ENCODE data around the gene PARD3B.

The PARD3B gene

DNA sequence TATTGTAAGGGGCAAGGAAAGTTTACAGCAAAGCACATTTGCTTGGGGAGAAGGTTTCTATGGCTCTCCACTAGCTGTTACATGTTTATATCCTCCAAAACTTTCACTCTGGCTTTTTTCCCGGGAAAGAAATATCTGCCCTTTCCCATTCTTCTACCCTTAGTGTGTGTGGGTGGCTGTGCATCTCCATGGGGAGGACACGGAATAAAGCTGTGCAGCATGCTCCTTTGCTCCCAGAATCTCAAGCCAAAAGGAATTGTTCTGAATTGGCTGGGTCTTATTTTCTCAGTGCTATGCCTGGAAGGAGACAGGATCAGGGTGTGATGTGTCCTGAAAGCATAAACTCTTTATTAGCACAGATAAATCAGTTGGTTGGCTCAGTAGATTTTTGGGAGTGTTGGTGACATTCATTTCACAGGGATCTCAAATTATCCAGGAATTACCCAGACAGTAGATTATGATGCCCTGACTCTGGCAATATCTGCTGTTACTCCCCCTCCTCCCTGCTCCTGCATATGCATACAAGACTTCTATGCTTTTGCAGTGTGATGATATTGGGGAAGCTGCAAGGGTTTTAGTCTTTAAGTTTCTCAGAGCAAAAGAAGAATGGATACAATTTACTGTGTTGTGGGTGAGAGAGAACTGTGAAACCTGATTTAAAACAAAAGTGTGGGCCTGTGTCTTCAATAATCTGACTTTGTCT is 63.1 kb downstream of the PARD3B start:
- DNase-seq: no peak

DNA sequence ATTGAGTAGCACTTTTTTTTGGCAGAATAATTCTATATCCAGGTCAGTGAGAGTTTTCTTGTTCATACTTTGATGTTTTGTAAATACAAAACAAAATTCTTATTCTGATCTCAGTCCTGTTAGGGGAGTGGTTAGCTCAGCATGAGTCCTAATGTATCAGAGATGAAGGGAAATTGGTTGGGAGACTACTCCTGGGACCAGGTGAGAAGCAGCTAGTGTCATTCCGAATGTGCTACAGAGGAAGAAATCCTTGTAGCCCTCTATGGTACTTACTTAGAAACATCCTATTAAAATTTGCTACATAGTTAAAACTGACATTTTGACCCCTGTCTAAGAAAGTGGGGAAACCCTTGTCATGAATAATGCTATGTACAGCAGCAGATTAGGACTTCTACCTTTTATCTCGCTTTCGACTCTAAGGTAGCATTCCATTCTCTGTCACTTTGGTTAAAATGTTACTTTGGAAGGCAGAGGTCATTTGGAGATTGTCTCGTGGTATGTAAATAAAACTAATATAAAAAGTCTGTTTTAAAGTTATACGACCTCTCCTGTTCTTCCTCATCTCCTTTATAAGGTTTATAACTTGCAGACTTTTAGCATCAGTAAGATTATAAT is 65.8 kb downstream of the PARD3B start:
- no peak for DNase-seq

DNA sequence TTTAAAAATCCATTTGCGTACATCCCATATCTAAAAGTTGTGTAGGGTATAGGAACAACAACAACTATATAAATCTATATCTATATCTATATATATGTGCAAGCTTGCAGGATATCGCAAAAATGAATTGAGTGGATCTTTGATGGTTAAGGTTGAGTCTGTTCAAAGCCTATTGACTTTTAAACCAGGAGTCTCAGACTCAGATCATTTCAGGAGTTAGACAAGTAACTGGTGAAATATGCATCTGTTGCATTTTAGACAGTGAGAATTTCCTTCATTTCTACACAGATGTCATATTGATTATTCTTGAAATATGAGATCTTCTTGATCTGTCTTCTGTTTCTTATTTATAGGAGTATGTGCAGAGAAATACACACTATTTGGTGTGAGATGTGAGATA is 66.5 kb downstream of the PARD3B start:
- DNase-seq: no peak

DNA sequence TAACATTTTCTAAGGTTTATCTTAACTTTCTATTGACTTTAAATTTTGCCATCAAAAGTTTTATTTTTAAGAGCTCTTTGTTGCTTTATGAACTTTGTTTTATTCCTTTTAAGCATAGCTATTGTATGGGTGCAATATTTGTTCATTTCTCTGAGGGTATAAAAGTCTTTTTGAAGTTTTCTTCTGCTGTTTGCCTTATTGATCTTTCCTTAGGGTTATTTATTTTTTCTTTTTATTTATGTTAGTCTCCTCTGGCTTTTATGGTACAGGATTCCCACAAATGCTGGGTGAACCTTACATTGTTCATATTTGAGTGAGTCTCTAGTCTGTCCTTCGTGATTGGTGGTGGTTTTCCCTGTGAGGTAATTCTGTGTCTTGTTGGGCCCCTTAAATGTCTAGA is 68.4 kb downstream of the PARD3B start:
- DNase-seq: no peak

DNA sequence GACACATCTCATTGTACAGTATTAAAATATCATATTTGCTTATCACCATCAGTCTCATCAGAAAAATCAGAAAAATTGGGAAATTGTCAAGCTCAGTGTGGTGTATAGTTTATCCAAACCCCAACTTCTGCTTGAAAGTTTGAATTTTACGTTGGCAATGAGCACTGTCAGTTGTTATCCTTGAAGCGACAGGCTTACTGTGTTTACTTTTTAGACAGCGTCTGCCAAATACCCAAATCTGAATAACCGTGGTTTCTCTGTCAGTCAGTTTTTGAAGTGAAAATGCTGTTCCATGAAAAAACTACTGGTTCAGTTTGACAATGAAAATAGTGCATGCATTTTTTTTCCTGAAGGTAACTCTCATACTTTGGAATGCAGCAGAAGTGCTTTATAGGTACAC is 70.2 kb downstream of the PARD3B start:
- DNase-seq: no peak

DNA sequence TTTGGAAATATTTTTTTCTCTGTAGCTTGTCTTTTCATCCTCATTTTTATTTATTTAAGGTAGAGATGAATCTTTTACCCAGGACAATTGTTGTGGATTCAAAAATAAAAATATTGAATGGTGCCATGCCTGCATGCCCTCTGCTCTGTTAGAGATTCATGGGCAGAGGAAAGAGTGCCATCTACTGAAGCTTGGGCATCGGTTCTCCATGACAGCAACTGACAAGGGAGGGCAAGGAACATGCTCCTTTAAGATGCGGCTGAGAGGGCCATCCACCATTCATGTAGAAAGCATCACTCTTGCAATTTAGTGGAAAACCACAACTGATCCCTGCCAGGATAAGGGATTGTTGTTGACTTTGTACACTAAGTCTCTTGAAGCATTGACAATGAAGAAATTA is 79.9 kb downstream of the PARD3B start:
- DNase-seq: no peak

DNA sequence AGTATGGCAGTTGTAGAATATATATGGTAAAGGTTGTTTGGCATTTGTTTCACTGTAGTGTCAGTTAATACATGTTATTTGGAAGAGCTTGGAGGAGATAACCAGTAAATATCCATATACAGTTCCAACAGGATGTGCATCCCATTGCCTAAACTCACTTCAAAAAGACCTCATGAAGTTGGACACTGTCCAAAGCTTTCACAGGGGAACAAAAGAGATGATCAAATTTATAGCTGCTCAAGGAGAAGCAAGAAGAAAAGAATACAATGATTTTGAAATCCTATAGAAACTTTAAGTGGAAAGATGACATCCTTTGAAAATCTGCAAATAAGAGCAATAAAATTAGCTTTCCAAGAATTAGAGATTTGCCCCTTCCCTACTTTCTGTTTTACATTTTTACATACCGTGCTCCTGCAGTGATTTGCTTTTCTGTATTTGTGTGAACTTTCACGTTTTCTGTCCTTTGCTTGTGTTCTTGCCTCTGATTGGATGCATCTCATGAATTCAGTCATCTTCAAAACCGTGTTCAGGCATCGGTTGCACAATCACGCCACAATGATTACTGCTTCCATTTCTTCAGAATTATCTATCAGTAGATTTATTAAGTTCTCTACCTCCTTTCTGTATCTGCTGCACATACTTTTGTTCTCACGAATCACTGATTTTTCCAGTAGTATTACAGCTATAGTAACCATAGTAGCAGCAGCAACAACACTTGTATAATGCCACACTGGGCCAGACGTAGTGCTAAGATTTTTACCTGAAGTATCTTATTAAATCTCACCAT is 83.8 kb downstream of the PARD3B start:
- no peak for DNase-seq

DNA sequence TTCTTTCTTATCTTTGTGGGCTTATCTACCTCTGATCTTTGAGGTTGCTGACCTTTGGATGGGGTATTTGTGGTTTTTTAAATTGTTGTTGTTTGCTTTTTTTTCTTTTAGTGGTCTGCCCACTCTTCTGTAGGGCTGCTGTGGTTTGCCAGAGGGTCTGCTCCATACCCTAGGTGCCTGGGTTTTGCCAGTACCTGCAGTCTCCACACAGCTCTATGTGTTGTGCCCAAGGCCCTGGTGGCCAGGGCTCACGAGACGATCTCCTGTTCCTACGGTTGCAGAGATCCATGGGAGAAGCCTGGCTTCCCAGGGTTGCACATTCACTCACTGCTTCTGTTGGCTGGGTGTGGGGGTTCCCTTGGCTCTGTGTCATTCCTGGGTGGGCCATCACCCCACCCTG is 87.1 kb downstream of the PARD3B start:
- DNase-seq: no peak

DNA sequence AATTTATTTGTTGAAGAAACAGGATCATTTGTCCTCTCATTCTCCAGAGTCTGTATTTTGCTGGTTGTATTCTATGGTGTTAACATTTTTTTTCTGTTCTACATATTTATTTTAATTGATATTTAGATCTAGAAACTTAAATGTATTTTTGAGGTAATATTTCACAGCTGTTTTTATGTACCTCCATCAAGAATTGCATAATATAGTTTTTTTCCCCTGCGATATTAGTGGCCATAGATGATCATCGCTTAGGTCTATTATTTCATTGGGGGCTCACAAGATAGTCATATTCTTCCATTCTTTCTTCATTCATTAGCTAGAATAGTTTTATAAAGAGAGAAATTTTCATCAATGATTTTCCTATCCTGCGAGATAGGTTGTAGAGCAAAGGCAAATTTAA is 89.3 kb downstream of the PARD3B start:
- DNase-seq: no peak

DNA sequence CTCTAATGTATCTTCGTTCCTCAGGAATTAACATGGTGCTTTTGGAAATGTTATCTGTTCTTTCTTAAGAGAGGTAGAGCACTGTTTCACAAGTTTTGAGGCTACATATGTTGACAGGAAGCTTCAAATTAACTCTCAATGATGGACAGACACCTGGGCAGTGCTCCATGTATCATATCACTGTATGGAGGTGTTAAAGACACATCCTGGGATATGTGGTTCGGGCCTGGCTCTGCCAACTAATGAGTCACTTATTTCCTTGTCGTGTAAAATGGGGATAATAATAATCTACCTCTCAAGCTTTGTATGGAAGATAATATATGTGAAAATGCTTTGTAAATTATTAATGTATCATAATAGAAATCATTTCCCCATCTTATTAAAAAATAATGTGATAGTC is 90.2 kb downstream of the PARD3B start:
- no peak for DNase-seq

DNA sequence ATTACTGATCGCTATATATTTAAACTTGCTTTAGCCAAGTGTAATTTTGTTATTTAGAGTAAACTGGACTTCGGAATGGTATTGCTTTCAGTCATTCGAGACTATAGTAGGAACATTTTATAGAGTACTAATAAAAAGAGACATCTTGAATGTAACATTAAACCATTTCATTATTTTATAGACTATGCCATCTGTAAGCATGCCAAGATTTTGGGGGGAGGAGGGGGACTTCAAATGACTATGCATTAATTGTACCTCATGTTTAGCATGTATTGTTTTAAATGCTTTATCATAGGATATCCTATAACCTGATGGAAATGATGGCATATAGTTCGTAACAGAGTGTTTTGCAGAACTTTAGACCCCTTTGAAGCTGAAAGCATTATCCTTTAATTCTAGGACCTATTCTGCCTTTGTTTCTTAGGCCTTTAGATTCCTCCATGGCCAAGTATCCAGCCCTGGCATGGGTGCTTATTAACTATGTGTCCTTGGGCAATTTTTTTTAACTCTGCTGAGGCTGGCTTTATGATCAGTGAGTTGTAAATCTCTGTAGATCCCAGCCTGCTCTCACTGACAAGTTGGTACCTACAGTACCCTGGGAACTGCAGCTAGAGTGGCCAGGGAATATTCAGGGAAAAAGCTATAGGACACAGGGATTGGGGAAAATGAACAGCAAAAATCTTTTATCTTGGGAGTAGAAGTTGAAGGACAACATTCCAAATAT is 93.4 kb downstream of the PARD3B start:
- DNase-seq: no peak

DNA sequence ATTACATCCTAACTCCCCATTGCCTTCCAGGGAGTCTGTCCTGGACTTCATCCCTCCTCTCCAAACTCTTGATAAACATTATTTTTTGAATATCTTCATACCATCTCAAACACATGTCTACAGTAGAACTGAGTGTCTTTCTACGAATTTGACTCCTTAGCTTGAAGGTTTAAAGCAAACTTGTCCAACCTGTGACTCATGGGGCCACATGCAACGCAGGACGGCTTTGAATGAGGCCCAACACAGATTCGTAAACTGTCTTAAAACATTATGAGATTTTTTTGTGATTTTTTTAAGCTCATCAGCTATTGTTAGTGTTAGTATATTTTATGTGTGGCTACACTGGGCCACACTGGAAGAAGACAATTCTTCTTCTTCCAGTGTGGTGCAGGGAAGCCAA is 98.1 kb downstream of the PARD3B start:
- no peak for DNase-seq

DNA sequence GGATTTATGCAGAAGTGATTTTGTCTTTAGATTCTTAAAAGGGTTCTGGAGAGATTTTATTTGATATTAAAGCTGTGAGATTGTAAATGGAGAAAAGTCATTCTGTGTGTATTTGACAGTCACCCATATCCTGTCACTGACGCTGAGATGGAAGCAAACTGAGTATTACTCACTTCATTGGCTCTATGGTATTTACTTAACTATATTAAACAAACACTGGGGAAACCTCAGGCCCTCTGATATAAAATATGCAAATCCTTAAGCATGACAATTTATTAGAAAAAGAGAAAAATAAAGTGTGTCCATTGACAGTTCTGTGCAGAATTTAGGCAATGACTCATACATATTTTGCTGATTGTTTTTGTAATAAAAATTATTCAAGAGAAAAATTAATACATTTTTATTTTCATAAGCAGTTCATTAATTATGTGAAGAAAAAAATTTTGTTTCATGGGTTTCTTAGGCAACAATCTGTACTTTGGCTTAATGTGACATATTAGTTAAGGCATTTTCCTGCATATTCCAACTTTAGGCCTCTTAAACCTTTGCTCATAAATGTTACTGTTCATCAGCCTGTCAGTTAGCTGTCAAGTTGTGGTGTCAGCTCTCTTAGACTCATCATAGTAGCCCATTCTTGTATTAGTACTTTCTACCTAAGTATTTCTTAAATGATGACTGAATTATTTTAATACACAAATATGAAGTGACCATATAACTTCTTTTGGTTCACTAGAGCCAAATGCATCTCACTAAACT is 99.9 kb downstream of the PARD3B start:
- no peak for DNase-seq

DNA sequence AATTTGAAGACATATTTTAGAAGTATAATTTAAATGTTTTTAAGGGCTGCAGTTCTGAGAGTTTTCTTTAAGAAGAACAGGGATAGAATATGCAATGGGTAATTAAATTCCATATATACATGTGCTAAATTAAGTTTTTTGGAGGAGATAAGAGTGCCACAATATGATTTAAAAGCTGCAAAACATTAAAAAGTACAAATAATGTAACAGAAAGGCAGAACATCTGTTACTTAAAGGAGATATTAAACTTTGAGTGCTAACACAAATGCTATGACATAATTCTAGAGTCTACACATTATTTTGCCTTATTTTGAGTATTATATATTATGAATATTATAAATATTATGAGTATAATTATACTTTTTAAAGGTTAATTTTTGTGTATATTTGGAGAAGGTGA is 102.4 kb downstream of the PARD3B start:
- DNase-seq: no peak

DNA sequence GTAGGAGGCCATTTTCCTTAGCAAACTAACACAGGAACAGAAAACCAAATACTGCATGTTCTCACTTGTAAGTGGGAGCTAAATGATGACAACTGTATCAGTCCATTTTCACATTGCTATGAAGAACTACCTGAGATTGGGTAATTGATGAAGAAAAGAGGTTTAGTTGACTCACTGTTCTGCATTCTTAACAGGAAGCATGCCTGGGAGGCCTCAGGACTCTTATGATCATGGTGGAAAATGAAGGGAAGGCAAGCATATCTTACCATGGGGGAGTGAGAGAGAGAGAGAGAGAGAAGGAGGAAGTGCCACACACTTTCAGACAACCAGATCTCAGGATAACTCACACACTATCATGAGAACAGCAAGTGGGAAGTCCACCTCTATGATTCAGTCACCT is 105.3 kb downstream of the PARD3B start:
- DNase-seq: no peak

DNA sequence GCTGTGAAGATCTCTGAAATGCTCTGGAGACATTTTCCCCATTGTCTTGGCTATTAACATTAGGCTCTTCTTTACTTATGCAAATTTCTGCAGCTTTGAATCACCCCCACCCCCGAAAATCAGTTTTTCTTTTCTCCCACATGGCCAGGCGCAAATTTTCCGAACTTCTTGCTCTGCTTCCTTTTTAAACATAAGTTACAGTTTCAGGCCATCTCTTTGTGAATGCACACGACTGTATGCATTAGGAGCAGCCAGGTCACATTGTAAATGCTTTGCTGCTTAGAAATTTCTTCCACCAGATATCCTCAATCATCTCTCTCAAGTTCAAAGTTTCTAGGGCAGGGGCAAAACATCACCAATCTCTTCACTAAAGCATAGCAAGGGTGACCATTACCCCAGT is 106.8 kb downstream of the PARD3B start:
- no peak for DNase-seq

DNA sequence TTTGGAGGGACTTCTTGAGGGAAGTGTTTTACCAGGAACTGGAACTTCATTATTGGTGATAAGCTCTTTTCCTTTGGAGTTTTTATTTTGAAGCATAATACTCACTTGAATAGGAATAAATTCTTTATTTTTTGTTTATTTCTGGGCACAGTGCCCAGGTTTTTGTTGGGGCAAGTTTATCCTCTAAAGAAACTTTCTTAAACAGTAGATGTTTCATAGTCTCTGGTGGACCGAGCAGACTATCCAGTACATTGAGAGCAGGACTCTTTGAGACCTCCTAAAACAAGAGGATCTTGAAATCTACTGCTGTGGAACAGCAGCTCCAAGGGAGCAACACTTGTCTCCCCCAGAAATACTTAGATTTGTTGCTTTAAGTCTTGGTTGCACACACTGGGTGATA is 109.4 kb downstream of the PARD3B start:
- no peak for DNase-seq

DNA sequence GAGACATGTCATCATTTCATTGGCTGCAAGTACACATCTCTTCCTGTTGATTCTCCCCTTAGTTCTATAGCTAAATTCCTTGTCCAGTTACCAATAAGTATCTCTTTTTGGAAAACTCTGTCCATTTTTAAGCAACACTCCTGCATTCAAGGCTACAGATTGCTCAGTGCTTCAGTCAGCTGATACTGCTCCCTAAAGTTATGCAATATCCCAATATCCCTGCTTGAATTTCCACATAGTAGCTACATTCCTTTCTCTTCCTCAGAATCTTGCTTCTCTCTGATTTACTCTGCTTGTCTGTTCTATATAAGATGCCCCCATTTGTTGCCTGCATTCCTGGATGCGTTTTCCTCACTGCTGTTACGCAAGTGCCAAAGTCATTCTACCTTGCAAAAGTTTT is 109.8 kb downstream of the PARD3B start:
- no peak for DNase-seq

DNA sequence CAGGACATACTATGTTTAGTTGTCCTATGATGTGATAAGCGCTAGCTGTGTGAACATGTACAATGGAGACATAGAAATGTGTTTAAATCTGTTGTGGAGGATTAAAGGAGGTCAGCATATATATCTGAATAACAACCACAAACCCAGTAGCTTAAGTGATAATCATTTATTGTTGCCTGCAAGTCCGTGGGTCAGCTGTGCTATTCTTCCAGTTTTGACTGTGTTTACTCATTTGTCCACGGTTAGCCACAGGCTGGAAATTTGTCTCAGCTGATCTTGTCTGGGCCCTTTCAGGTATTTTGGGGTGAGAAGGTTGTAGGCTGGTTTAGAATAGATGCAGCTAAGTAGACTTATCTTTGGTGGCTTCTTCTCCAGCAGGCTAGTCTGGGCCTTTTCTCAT is 110.4 kb downstream of the PARD3B start:
- no peak for DNase-seq

DNA sequence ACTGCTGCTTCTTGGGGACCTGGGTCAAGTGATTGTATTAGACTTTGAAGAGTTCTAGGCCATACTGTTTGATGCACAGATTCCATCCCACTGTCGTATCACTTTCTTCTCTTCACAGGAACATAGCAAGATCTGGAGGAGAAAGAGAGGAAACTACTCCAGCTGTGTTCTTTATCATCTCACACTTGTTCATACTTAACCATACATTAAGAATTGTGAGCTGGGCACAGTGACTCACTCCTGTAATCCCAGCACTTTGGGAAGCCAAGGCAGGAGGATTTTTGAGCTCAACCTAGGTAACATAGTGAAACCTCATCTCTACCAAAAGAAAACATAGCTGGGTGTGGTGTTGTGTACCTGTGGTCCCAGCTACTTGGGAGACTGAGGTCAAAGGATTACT is 111.7 kb downstream of the PARD3B start:
- DNase-seq: no peak

DNA sequence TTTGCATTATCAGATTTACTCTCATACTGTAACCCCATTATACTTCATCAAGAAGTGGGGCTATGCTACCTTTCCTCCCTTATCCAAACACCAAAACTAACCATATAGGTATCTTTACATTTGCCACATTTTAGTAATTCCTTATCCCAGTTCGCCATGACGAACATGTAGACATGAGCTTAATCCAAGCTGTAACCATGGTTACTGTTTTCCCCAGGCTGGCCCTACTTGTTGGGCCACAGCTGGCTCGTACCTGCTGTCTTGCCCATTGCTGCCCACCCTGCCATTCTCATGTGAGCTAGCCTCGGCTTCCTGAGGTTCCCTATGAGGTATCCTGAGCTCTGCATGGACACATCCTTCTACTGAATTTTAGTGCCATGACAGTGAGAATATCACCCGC is 117.7 kb downstream of the PARD3B start:
- DNase-seq: no peak

DNA sequence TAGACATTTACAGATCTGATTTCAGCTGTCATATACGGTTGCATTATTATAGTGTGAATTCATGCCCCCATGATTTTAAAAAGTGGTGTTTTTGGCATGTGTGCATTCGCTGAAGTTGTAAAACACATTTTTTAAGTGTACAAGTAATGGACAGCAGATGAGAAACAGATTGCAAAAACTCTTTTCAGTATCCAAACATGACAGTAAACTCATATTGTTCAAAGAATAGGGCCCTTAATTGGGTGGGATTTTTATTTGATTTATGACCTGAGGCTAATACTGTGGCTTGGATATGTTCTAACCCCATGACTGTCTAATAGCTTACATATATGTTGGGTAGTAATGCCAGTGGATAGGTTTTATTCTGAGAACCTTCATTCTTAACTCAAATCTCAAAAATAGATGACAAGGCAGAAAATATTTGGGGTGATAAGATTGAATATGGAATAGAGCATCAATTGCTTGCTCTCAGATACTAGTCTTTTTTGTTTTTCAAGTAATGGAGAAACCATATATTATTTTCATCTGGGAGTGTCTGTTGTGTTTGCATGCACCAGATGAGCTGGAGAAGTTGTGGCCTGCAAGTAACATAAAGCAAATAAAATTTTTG is 118.6 kb downstream of the PARD3B start:
- no peak for DNase-seq
